Kidney (tissue), 14 donors: ENCODE measurements around the gene DDX54. TPM values are rescaled to one million over a fixed set of nuclear protein-coding genes. Genes with fewer than 3 reads are reported as not detected.
A peak's percentile ranks its signal among the peaks of the same experiment; 100 is the strongest.

Experiments
- DNase-seq, 5 donors: peaks; one replicate each; pipeline ENCODE4 v3.0.0-alpha.2; 2013 to 2020
- FAIRE-seq: peaks from 2 replicates; lab custom pipeline; 2012; peaks lifted over from hg19 to GRCh38; lab: Jason Lieb, UNC
- H3K27ac ChIP-seq, 2 donors: one replicate each; pipeline ENCODE4 v1.7.0; 2013; ENCODE audit warnings: low read depth in 2 of 2, low read length in 2 of 2, inconsistent platforms in 1 of 2
- H3K27me3 ChIP-seq: one replicate; pipeline ENCODE4 v1.7.1; 2013; ENCODE audit warnings: low read length, inconsistent platforms; ENCODE audit not compliant: control insufficient read depth, insufficient read depth
- H3K36me3 ChIP-seq, 3 donors: one replicate each; pipeline versions ENCODE4 v1.7.0 to v1.7.1; 2013; ENCODE audit warnings: low read length in 3 of 3, control low read depth in 1 of 3, inconsistent platforms in 1 of 3; ENCODE audit not compliant: insufficient read depth in 3 of 3, control insufficient read depth in 2 of 3
- H3K4me1 ChIP-seq, 3 donors: one replicate each; pipeline versions ENCODE4 v1.7.0 to v1.7.1; 2013; ENCODE audit warnings: low read length in 3 of 3, inconsistent platforms in 1 of 3, low read depth in 1 of 3; ENCODE audit not compliant: control insufficient read depth in 2 of 3, insufficient read depth in 2 of 3
- H3K4me3 ChIP-seq, 3 donors: one replicate each; pipeline versions ENCODE4 v1.7.0 to v1.8.1; 2013; ENCODE audit warnings: low read length in 3 of 3, control low read depth in 1 of 3, inconsistent platforms in 1 of 3
- H3K9ac ChIP-seq, 3 donors: one replicate each; pipeline versions ENCODE4 v1.7.0 to v1.7.1; 2013; ENCODE audit warnings: low read length in 3 of 3, control low read depth in 1 of 3, inconsistent platforms in 1 of 3
- H3K9me3 ChIP-seq, 3 donors: one replicate each; pipeline versions ENCODE4 v1.7.0 to v1.7.1; 2013; ENCODE audit warnings: low read length in 3 of 3, control low read depth in 1 of 3, inconsistent platforms in 1 of 3; ENCODE audit not compliant: control insufficient read depth in 2 of 3, insufficient read depth in 1 of 3
- CTCF ChIP-seq: IDR thresholded peaks from 3 replicates; pipeline ENCODE4 v1.5.1; 2012; ENCODE audit warnings: mild to moderate bottlenecking, moderate library complexity, borderline replicate concordance; ENCODE audit not compliant: insufficient read depth; ENCODE audit errors: extremely low read depth
- intact Hi-C: fragments of 100-400 bp; cut with DNase I; formaldehyde crosslinking; loops from one replicate; pipeline ENCODE4 v1.11.1; 2022
- polyA plus RNA-seq: library from polyadenylated mRNA; stranded (reverse); fragments of 350-450 nt; fragmentation: Illumina TruSeq; extraction: RNeasy Lipid Tissue Mini Kit (QIAGEN cat#74804); gene quantifications from one replicate; pipeline ENCODE4 v1.2.3, GENCODE V29; 2014; ENCODE audit warnings: low read depth, low replicate concordance; ENCODE audit not compliant: insufficient read depth
- total RNA-seq: library from RNA; stranded (reverse); fragmentation: NEBNext Ultra II Directional; extraction: Animal tissue kit (Norgen Biotek cat#: 25700); gene quantifications from one replicate; pipeline ENCODE4 v1.2.1, GENCODE V29; 2021
- donor health status: control.
- donor health status: control.
- donor health status: control.
- donor health status: control.
- donor health status: control.
- donor health status: DM: yes; HTN: yes; CAD: no.
- donor health status: Normal renal cell carcinoma (clear cell type).

Gene DDX54
- total and polyA plus RNA-seq, 2 donors from 2014 or later: 55.4 to 62.0 TPM

- H3K9me3 ChIP-seq: no peaks in the 10 kb centered on the region
- H3K4me1 ChIP-seq: peaks cover 5 to 16% (median 8%) of the 10 kb centered on the region in 3 donors
- DNase-seq (peak in 4 of 5 donors; percentile 61 to 92 (median 84)), FAIRE-seq (peak; percentile 54)
- peak overlapping the region; percentile 89 to 96 for H3K27ac ChIP-seq
- H3K27me3 ChIP-seq: no peaks in the 10 kb centered on the region
- H3K9ac ChIP-seq: peak overlapping the region in 2 of 3 donors; percentile 24 to 95
- no peak for TF ChIP-seq CTCF
- intact Hi-C loops: no loop called here
- peaks cover 0 to 13% (median 4%) of the 10 kb centered on the region in 3 donors for H3K36me3 ChIP-seq
- peak overlapping the region; percentile 12 to 83 (median 71) for H3K4me3 ChIP-seq
Measured at GRCh38 chr12:113222730-113223531, 37.7 kb upstream of the DDX54 start.

GRCh38 chr12:113221997-113222729, 36.9 kb upstream of the DDX54 start:
- H3K27ac ChIP-seq: peak overlapping the region; percentile 89 to 96
- H3K9ac ChIP-seq: peak overlapping the region; percentile 24 to 95 (median 52)
- intact Hi-C loops: no loop called here
- FAIRE-seq (no peak), DNase-seq (peak in 2 of 5 donors; percentile 33 to 79)
- H3K27me3 ChIP-seq: no peaks in the 10 kb centered on the region
- no peak for TF ChIP-seq CTCF
- no peaks in the 10 kb centered on the region for H3K9me3 ChIP-seq
- H3K36me3 ChIP-seq: peaks cover 0 to 6% (median 2%) of the 10 kb centered on the region in 3 donors
- peaks cover 0 to 15% (median 8%) of the 10 kb centered on the region in 3 donors for H3K4me1 ChIP-seq
- H3K4me3 ChIP-seq: peak overlapping the region; percentile 56 to 83 (median 71)

- Histone ChIP-seq H3K4me1 (peaks cover 0 to 12% (median 8%) of the 10 kb centered on the region in 3 donors), H3K27ac (peak within 1 kb of the TSS; percentile 89 to 96), H3K9ac (peak within 1 kb of the TSS; percentile 57 to 95 (median 89)), H3K9me3 (no peaks in the 10 kb centered on the region), H3K27me3 (no peaks in the 10 kb centered on the region), H3K36me3 (no peaks in the 10 kb centered on the region), H3K4me3 (peak within 1 kb of the TSS; percentile 83 to 94 (median 85))
- TF ChIP-seq CTCF: no peak
- peak; percentile 100 for DNase-seq
- intact Hi-C loops: no loop called here
- peak; percentile 99 for FAIRE-seq
Measured at GRCh38 chr12:113221181-113221996, 36.1 kb upstream of the DDX54 start, which contains the start of gene TPCN1. TPCN1 (plus strand) TSS chr12:113221464; CDS start chr12:113226853, 5,389 bp downstream.
